GM12892 (cell line): Measurements from ENCODE around the gene TEX264.

Experiments used
- POLR2A ChIP-seq: IDR thresholded peaks from 2 replicates; pipeline ENCODE4 v1.6.1; 2011; ENCODE audit warnings: low read depth, low read length, control low read depth
- POLR2AphosphoS5 ChIP-seq: IDR thresholded peaks from 2 replicates; pipeline ENCODE4 v1.6.1; 2011; ENCODE audit warnings: low read depth, low read length, control low read depth

DNA sequence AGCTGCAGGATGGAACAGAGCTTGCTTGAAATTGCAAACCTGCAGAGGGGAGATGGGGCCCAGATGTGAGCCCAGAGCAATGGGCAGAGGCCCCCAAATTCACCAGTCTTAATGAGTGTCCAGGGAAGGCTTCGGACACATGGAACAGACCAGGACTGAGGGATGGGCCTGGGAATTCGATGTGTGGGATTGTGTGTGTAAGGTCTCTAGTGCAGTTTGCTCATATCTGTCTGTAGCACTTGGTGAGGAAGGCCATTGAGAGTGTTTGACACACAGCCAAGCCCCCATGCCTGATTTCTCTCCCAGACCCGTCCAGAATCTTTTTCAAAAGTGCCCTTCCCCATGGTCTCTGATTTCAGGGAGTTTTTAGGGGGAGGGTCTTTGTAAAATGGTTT lies 17.2 kb downstream of the TEX264 start:
- TF ChIP-seq POLR2A (no peak), POLR2AphosphoS5 (no peak)
